Vagina (tissue), 2 donors: ENCODE results near the gene SMIM35.

Experiments
- CTCF ChIP-seq, 3 experiments: fragments of 450-650 bp in 2 of 3; fragments of 200-600 bp in 1 of 3; sonication (generic) in 1 of 3; IDR thresholded peaks; one replicate each; pipeline ENCODE4 v1.5.1; 2017 to 2019; ENCODE audit warnings: antibody characterized with exemption in 3 of 3, mild to moderate bottlenecking in 2 of 3, moderate library complexity in 2 of 3
- POLR2A ChIP-seq, 2 donors: fragments of 450-650 bp; IDR thresholded peaks; one replicate each; pipeline ENCODE4 v1.6.1; 2017; ENCODE audit warnings: antibody characterized with exemption in 2 of 2, mild to moderate bottlenecking in 2 of 2, moderate library complexity in 2 of 2

DNA sequence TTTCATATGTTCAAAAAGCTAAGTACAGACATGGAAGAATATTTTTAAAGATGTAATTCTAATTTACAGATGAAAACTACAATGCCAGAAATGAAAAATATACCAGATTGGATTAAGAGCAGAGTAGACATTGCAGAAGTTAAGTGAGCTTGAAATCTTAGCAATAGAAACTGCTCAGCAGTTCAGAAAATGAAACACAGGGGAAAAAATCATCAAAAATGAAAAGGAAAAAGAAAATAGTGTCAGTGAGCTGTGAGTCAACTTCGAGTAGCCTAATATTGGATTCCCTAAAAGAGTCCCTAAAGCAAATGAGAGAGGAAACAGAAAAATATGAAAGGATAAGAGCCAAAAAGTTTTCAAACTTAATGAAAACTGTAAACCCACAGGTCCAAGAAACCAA, 126.4 kb downstream of the SMIM35 start:
- no peak for TF ChIP-seq CTCF (IDR thresholded peaks at IDR 0.05)
- TF ChIP-seq POLR2A (IDR thresholded peaks at IDR 0.05): no peak
